ENCODE data around the gene GPR17.
A peak's percentile ranks its signal among the peaks of the same experiment; 100 is the strongest.

Gene GPR17

GRCh38 chr2:127630864-127631540, 15.0 kb upstream of the GPR17 start:
- no peak for DNase-seq

GRCh38 chr2:127631541-127631996, 14.4 kb upstream of the GPR17 start:
- DNase-seq, result no peak

GRCh38 chr2:127631997-127632581, 13.9 kb upstream of the GPR17 start:
- DNase-seq, result no peak

GRCh38 chr2:127632592-127633489, 13.1 kb upstream of the GPR17 start:
- DNase-seq, result no peak

- DNase-seq, result no peak
Observed at GRCh38 chr2:127633556-127634065, 12.3 kb upstream of the GPR17 start.

GRCh38 chr2:127634066-127634617, 11.8 kb upstream of the GPR17 start:
- no peak for DNase-seq

GRCh38 chr2:127634626-127635379, 11.2 kb upstream of the GPR17 start:
- DNase-seq, result no peak

GRCh38 chr2:127635380-127636237, 10.3 kb upstream of the GPR17 start:
- no peak for DNase-seq

- no peak for DNase-seq
Observed at GRCh38 chr2:127636248-127637235, 9.4 kb upstream of the GPR17 start.

- DNase-seq, result no peak
Observed at GRCh38 chr2:127637236-127637630, 8.7 kb upstream of the GPR17 start.

GRCh38 chr2:127637725-127638252, 8.2 kb upstream of the GPR17 start:
- DNase-seq, result peak; percentile 37

GRCh38 chr2:127638361-127639110, 7.4 kb upstream of the GPR17 start:
- DNase-seq, result no peak

- DNase-seq, result no peak
Observed at GRCh38 chr2:127639111-127639474, 6.9 kb upstream of the GPR17 start.

GRCh38 chr2:127640082-127641072, 5.6 kb upstream of the GPR17 start:
- DNase-seq, result no peak

GRCh38 chr2:127641133-127641532, 4.8 kb upstream of the GPR17 start:
- no peak for DNase-seq

- DNase-seq, result no peak
Observed at GRCh38 chr2:127641846-127642507, 4.0 kb upstream of the GPR17 start.

- no peak for DNase-seq
Observed at GRCh38 chr2:127642706-127643438, 3.1 kb upstream of the GPR17 start.

Data from inflammatory macrophage treated with lipopolysaccharide for 4 hours (primary cell).